IMR-90 (cell line): ENCODE data around the gene RPH3AL. TPM values are rescaled to one million over a fixed set of nuclear protein-coding genes. Genes with fewer than 3 reads are reported as not detected.

Source experiments
- ATAC-seq: fragments of 200-7000 bp; cut with Tn5 transposase; 2 replicates; pipeline ENCODE4 v1.9.1; 2020; ENCODE audit warnings: low read depth, mild to moderate bottlenecking, moderate library complexity
- BruUV-seq: library from RNA; stranded (reverse); fragments of 400-500 nt; replicated peaks from 2 replicates; lab custom pipeline; 2021; lab: Mats Ljungman, UMichigan
- CTCF ChIA-PET: fragments of 300-600 bp; formaldehyde crosslinking; extraction: SDS; loops from one replicate; lab custom pipeline; 2021; ENCODE audit warnings: antibody characterized with exemption; lab: Yijun Ruan, JAX
- POLR2A ChIA-PET: fragments of 300-600 bp; sonication (Branson Sonifier 250); formaldehyde crosslinking; loops from one replicate; lab custom pipeline; 2022; ENCODE audit warnings: antibody characterized with exemption; ENCODE audit not compliant: unreplicated experiment; lab: Charles Lee
- DNase-seq: peaks from one replicate; pipeline ENCODE4 v3.0.0; 2013
- H2AFZ ChIP-seq: replicated peaks from 2 replicates; pipeline ENCODE3; 2013; ENCODE audit warnings: low read length, mild to moderate bottlenecking; ENCODE audit not compliant: poor library complexity
- H2AK5ac ChIP-seq: 2 replicates; pipeline ENCODE4 v1.6.1; 2013; ENCODE audit warnings: low read depth, low read length, inconsistent platforms
- H2AK9ac ChIP-seq: replicated peaks from 2 replicates; pipeline ENCODE3; 2013; ENCODE audit warnings: mild to moderate bottlenecking, low read depth, low read length, moderate library complexity; ENCODE audit not compliant: poor library complexity
- H2BK120ac ChIP-seq: 2 replicates; pipeline ENCODE4 v1.6.1; 2013; ENCODE audit warnings: low read depth, low read length, inconsistent platforms
- H2BK15ac ChIP-seq: 3 replicates; pipeline ENCODE4 v1.6.1; 2013; ENCODE audit warnings: low read depth, low read length, inconsistent platforms
- H2BK20ac ChIP-seq: 2 replicates; pipeline ENCODE4 v1.6.1; 2013; ENCODE audit warnings: low read depth, mild to moderate bottlenecking, inconsistent platforms, low read length, moderate library complexity
- H2BK5ac ChIP-seq: 2 replicates; pipeline ENCODE4 v1.6.1; 2013; ENCODE audit warnings: mild to moderate bottlenecking, low read depth, low read length, inconsistent platforms; ENCODE audit not compliant: poor library complexity, severe bottlenecking
- H3K14ac ChIP-seq: replicated peaks from 2 replicates; pipeline ENCODE4 v1.6.1; 2013; ENCODE audit warnings: low read depth, low read length, inconsistent platforms
- H3K18ac ChIP-seq: 2 replicates; pipeline ENCODE4 v1.6.1; 2013; ENCODE audit warnings: low read depth, low read length, control low read depth
- H3K23ac ChIP-seq: 2 replicates; pipeline ENCODE4 v1.6.1; 2013; ENCODE audit warnings: low read depth, low read length, inconsistent platforms
- H3K27ac ChIP-seq: 2 replicates; pipeline ENCODE4 v1.5.1; 2013; ENCODE audit warnings: mild to moderate bottlenecking, control low read depth, low read length; ENCODE audit not compliant: insufficient read depth
- H3K27me3 ChIP-seq: 2 replicates; pipeline ENCODE4 v1.6.1; 2013; ENCODE audit warnings: low read length; ENCODE audit not compliant: control insufficient read depth, insufficient read depth
- H3K36me3 ChIP-seq: 2 replicates; pipeline ENCODE4 v1.6.1; 2013; ENCODE audit warnings: low read length, mixed read lengths; ENCODE audit not compliant: control insufficient read depth, insufficient read depth
- H3K4ac ChIP-seq: 2 replicates; pipeline ENCODE4 v1.6.1; 2013; ENCODE audit warnings: low read depth, low read length, inconsistent platforms
- H3K4me1 ChIP-seq: 2 replicates; pipeline ENCODE4 v1.6.1; 2013; ENCODE audit warnings: low read length, mixed read lengths; ENCODE audit not compliant: control insufficient read depth, insufficient read depth
- H3K4me2 ChIP-seq: 2 replicates; pipeline ENCODE4 v1.6.1; 2013; ENCODE audit warnings: low read depth, mild to moderate bottlenecking, control low read depth, low read length, moderate library complexity
- H3K4me3 ChIP-seq: 2 replicates; pipeline ENCODE4 v1.5.1; 2013; ENCODE audit warnings: low read depth, mild to moderate bottlenecking, control low read depth, low read length, moderate library complexity; ENCODE audit not compliant: insufficient read depth
- H3K56ac ChIP-seq: 2 replicates; pipeline ENCODE4 v1.6.1; 2013; ENCODE audit warnings: low read length, inconsistent platforms; ENCODE audit not compliant: insufficient read depth; ENCODE audit errors: extremely low read depth
- H3K79me1 ChIP-seq, 2 experiments: 2 replicates each; pipeline ENCODE4 v1.6.1; 2013; ENCODE audit warnings: low read length in 2 of 2, inconsistent platforms in 1 of 2, low read depth in 1 of 2
- H3K9ac ChIP-seq: 2 replicates; pipeline ENCODE4 v1.6.1; 2013; ENCODE audit warnings: low read depth, low read length, control low read depth
- H3K9me1 ChIP-seq: 2 replicates; pipeline ENCODE4 v1.6.1; 2013; ENCODE audit warnings: low read length, inconsistent platforms; ENCODE audit not compliant: insufficient read depth
- H3K9me3 ChIP-seq: 2 replicates; pipeline ENCODE4 v1.6.1; 2013; ENCODE audit warnings: low read length; ENCODE audit not compliant: control insufficient read depth, insufficient read depth
- H4K20me1 ChIP-seq: 2 replicates; pipeline ENCODE4 v1.6.1; 2013; ENCODE audit warnings: low read length, inconsistent platforms; ENCODE audit not compliant: insufficient read depth
- H4K5ac ChIP-seq: 2 replicates; pipeline ENCODE4 v1.6.1; 2013; ENCODE audit warnings: mild to moderate bottlenecking, low read depth, low read length, control low read depth
- H4K8ac ChIP-seq, 2 experiments: 2 replicates each; pipeline ENCODE4 v1.6.1; 2013; ENCODE audit warnings: low read depth in 2 of 2, low read length in 2 of 2, control low read depth in 1 of 2, inconsistent platforms in 1 of 2
- H4K91ac ChIP-seq: 2 replicates; pipeline ENCODE4 v1.6.1; 2013; ENCODE audit warnings: low read depth, low read length, inconsistent platforms; ENCODE audit not compliant: insufficient read depth
- BHLHE40 ChIP-seq: fragments of 150-350 bp; IDR thresholded peaks from 2 replicates; pipeline ENCODE4 v1.6.1; 2016; ENCODE audit warnings: mild to moderate bottlenecking, low read depth, low read length
- CEBPB ChIP-seq: IDR thresholded peaks from 2 replicates; pipeline ENCODE4 v1.6.1; 2012; ENCODE audit warnings: low read depth, low read length, improper control_type of control experiment
- CHD1 ChIP-seq: IDR thresholded peaks from 2 replicates; pipeline ENCODE4 v1.6.1; 2012; ENCODE audit warnings: low read depth, low read length, improper control_type of control experiment
- CTCF ChIP-seq: conservative IDR thresholded peaks from 2 replicates; pipeline ENCODE4 v1.5.1; 2012; ENCODE audit warnings: mild to moderate bottlenecking, low read depth, low read length, improper control_type of control experiment
- ELK1 ChIP-seq: fragments of 150-350 bp; IDR thresholded peaks from 2 replicates; pipeline ENCODE4 v1.6.1; 2016; ENCODE audit warnings: low read depth, mild to moderate bottlenecking, low read length, moderate library complexity, borderline replicate concordance
- FOS ChIP-seq: fragments of 150-350 bp; IDR thresholded peaks from 2 replicates; pipeline ENCODE4 v1.6.1; 2016; ENCODE audit warnings: low read depth, low read length
- MAFK ChIP-seq: IDR thresholded peaks from 2 replicates; pipeline ENCODE4 v1.6.1; 2012; ENCODE audit warnings: low read depth, low read length, improper control_type of control experiment
- MAZ ChIP-seq: IDR thresholded peaks from 2 replicates; pipeline ENCODE4 v1.6.1; 2012; ENCODE audit warnings: low read depth, mild to moderate bottlenecking, low read length, improper control_type of control experiment, moderate library complexity, borderline replicate concordance
- MXI1 ChIP-seq: IDR thresholded peaks from 2 replicates; pipeline ENCODE4 v1.6.1; 2012; ENCODE audit warnings: low read depth, mild to moderate bottlenecking, low read length, moderate library complexity, borderline replicate concordance
- NFE2L2 ChIP-seq: fragments of 150-350 bp; IDR thresholded peaks from 2 replicates; pipeline ENCODE4 v1.6.1; 2016; ENCODE audit warnings: low read depth, mild to moderate bottlenecking, low read length
- POLR2A ChIP-seq: IDR thresholded peaks from 2 replicates; pipeline ENCODE4 v1.6.1; 2012; ENCODE audit warnings: mild to moderate bottlenecking, low read depth, low read length
- RAD21 ChIP-seq: IDR thresholded peaks from 2 replicates; pipeline ENCODE4 v1.6.1; 2012; ENCODE audit warnings: low read length, improper control_type of control experiment
- RCOR1 ChIP-seq: IDR thresholded peaks from 2 replicates; pipeline ENCODE4 v1.6.1; 2012; ENCODE audit warnings: mild to moderate bottlenecking, low read length, improper control_type of control experiment; ENCODE audit not compliant: insufficient replicate concordance
- RFX5 ChIP-seq: IDR thresholded peaks from 2 replicates; pipeline ENCODE4 v1.8.0; 2012; ENCODE audit warnings: low read depth, mild to moderate bottlenecking, low read length, moderate library complexity
- SMC3 ChIP-seq: fragments of 150-350 bp; IDR thresholded peaks from 2 replicates; pipeline ENCODE4 v1.6.1; 2016; ENCODE audit warnings: low read depth, mild to moderate bottlenecking, antibody characterized with exemption, low read length, moderate library complexity
- USF2 ChIP-seq: fragments of 150-350 bp; IDR thresholded peaks from 2 replicates; pipeline ENCODE4 v1.6.1; 2017; ENCODE audit warnings: mild to moderate bottlenecking, antibody characterized with exemption, low read length, low read depth
- WGBS, 2 experiments: methylation state at CpG; one replicate each; pipeline versions ENCODE4 v1.1.5 to v1.1.7; 2013; ENCODE audit warnings: missing lambda C conversion rate in 2 of 2; ENCODE audit not compliant: insufficient read length in 1 of 2; ENCODE audit errors: extremely low coverage in 2 of 2; 5-methylcytosine and 5-hydroxymethylcytosine counted together
- dilution Hi-C: fragments of 300-500 bp; cut with HindIII; formaldehyde crosslinking; loops from one replicate; pipeline ENCODE4 v1.14.3; 2018; ENCODE audit warnings: low sequenced_read_pairs; ENCODE audit not compliant: unreplicated experiment
- in situ Hi-C: fragments of 300-500 bp; cut with MboI; formaldehyde crosslinking; loops from 3 replicates; pipeline ENCODE4 v1.14.3; 2019; ENCODE audit warnings: low sequenced_read_pairs, inconsistent platforms, mixed read lengths
- intact Hi-C: fragments of 100-400 bp; cut with micrococcal nuclease; formaldehyde crosslinking; loops from 2 replicates; pipeline ENCODE4 v1.10.0; 2022
- polyA plus RNA-seq, 3 experiments: library from polyadenylated mRNA; depleted of rRNA; stranded (reverse); fragments of >200 nt; gene quantifications; 2 replicates each; pipeline ENCODE4 v1.2.3, GENCODE V29; 2012; ENCODE audit warnings: low replicate concordance in 1 of 3
- total RNA-seq: library from RNA; depleted of rRNA; stranded (reverse); fragments of >200 nt; gene quantifications from 2 replicates; pipeline ENCODE4 v1.2.3, GENCODE V29; 2012

The RPH3AL gene
- total and polyA plus RNA-seq, 2 of the 4 experiments (the other 2 are of a cell fraction), result 1.8 to 2.5 TPM

DNA sequence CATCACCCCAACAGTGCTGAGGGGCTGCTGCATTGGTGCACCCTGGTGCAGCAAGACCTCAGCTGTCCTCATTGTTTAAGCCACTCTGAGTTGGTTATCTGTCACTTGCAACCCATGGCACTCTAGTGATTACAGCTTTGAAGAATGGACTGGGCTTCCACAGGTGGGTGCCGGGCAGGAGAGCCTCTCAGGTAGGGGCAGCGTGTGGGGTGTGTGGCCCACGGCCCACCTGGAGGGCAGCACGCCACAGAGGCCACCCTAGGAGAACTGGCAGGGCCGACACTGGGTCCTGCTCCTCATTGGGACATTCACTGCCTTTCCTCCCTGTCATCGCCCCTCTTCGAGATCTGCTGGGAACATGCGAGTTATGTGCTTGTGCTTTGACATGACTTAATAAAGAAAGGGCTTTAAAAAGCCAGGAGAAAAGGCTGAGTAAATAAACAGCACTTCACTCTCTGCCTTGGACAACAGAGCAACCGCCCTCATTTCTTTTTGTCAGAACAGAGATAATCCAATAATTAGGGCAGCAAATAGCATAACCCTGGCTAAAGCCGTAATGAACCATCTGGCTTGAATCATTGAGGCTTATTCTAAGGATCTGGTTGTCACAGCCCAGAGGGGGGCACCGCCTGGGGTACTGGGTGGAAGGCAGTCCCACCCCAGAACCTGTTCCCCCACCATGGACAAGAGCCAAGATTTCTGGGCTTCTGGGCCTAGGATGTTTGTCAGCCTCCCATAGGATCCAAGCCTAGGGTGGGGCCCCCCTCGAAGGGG, 174.1 kb downstream of the RPH3AL start:
- Histone ChIP-seq H3K18ac (no peak overlapping the region), H2BK5ac (no peak overlapping the region), H2BK120ac (no peak overlapping the region), H2BK20ac (no peak overlapping the region), H4K8ac (no peak overlapping the region), H2BK15ac (no peak overlapping the region), H3K36me3 (no peaks in the 10 kb centered on the region), H3K9me3 (no peaks in the 10 kb centered on the region), H3K56ac (no peak overlapping the region), H2AK9ac (no peak overlapping the region), H4K91ac (no peak overlapping the region), H2AK5ac (no peak overlapping the region), H3K23ac (no peak overlapping the region), H3K9me1 (no peaks in the 10 kb centered on the region), H3K79me1 (no peaks in the 10 kb centered on the region), H3K4ac (no peak overlapping the region), H3K27ac (no peak overlapping the region), H4K20me1 (no peaks in the 10 kb centered on the region), H2AFZ (no peak overlapping the region), H4K5ac (no peak overlapping the region), H3K4me2 (no peak overlapping the region), H3K14ac (no peak overlapping the region), H3K27me3 (peaks cover 69% of the 10 kb centered on the region), H3K9ac (no peak overlapping the region), H3K4me3 (no peak overlapping the region), H3K4me1 (no peaks in the 10 kb centered on the region)
- TF ChIP-seq MAFK (no peak), CEBPB (no peak), MXI1 (no peak), CHD1 (no peak), RAD21 (no peak), CTCF (no peak), SMC3 (no peak), ELK1 (no peak), USF2 (no peak), BHLHE40 (no peak), RFX5 (no peak), MAZ (no peak), RCOR1 (no peak), NFE2L2 (no peak), POLR2A (no peak), FOS (no peak)
- WGBS, 2 experiments, result no CpG with 5 or more reads among the region's 12 CpGs
- BruUV-seq, result no TSS peak
- dilution Hi-C loops, result no loop called here
- CTCF ChIA-PET, result no interaction called here
- intact Hi-C loops, result no loop called here
- DNase-seq (no peak), ATAC-seq (no peak)
- POLR2A ChIA-PET, result no interaction called here
- in situ Hi-C loops, result no loop called here
